Heart left ventricle (tissue), 16 donors: Measurements from ENCODE around the gene UVSSA. TPM values are rescaled to one million over a fixed set of nuclear protein-coding genes. Genes with fewer than 3 reads are reported as not detected.

Source experiments
- ATAC-seq, 4 donors: fragments of 200-7000 bp; cut with Tn5 transposase; one replicate each; pipeline ENCODE4 v1.9.1; 2020 to 2022; ENCODE audit warnings: moderate library complexity in 4 of 4, mild to moderate bottlenecking in 3 of 4, moderate number of reproducible peaks in 1 of 4
- DNase-seq, 5 donors: peaks; one replicate each; pipeline ENCODE4 v3.0.0-alpha.2; 2020
- H3K27ac ChIP-seq, 12 donors: fragments of 200-600 bp; sonication (generic) in 4 of 12; one replicate each; pipeline versions ENCODE4 v1.5.0 to v1.8.0; 2016 to 2022; ENCODE audit warnings: mild to moderate bottlenecking in 2 of 12
- H3K27me3 ChIP-seq, 9 donors: fragments of 200-600 bp; sonication (generic) in 2 of 9; one replicate each; pipeline versions ENCODE4 v1.5.1 to v1.8.0; 2016 to 2022; ENCODE audit warnings: mild to moderate bottlenecking in 3 of 9
- H3K36me3 ChIP-seq, 9 donors: fragments of 200-600 bp; sonication (generic) in 2 of 9; one replicate each; pipeline versions ENCODE4 v1.5.0 to v1.8.0; 2018 to 2022; ENCODE audit warnings: mild to moderate bottlenecking in 2 of 9
- H3K4me1 ChIP-seq, 12 donors: fragments of 200-600 bp; sonication (generic) in 4 of 12; one replicate each; pipeline versions ENCODE4 v1.5.0 to v1.8.0; 2016 to 2022; ENCODE audit warnings: mild to moderate bottlenecking in 3 of 12
- H3K4me3 ChIP-seq, 12 donors: fragments of 200-600 bp; sonication (generic) in 4 of 12; one replicate each; pipeline versions ENCODE4 v1.5.0 to v1.8.0; 2017 to 2022; ENCODE audit warnings: mild to moderate bottlenecking in 9 of 12, moderate library complexity in 4 of 12
- H3K9me3 ChIP-seq, 12 donors: fragments of 200-600 bp; sonication (generic) in 4 of 12; one replicate each; pipeline versions ENCODE4 v1.5.0 to v1.8.0; 2016 to 2022; ENCODE audit warnings: mild to moderate bottlenecking in 1 of 12
- CTCF ChIP-seq, 12 donors: fragments of 200-600 bp; sonication (generic) in 4 of 12; IDR thresholded peaks; one replicate each; pipeline versions ENCODE4 v1.5.0 to v1.8.0; 2018 to 2022; ENCODE audit warnings: antibody characterized with exemption in 12 of 12, mild to moderate bottlenecking in 5 of 12
- POLR2A ChIP-seq, 2 donors: fragments of 450-650 bp; IDR thresholded peaks; one replicate each; pipeline ENCODE4 v1.6.1; 2017; ENCODE audit warnings: antibody characterized with exemption in 2 of 2, mild to moderate bottlenecking in 2 of 2, moderate library complexity in 2 of 2
- WGBS, 4 donors: extraction: QIAGEN DNeasy Blood & Tissue Kit in 2 of 4; methylation state at CpG; one replicate each; pipeline versions ENCODE4 v1.1.5 to v1.1.7; 2013 to 2018; 5-methylcytosine and 5-hydroxymethylcytosine counted together
- intact Hi-C, 10 donors: fragments of 100-400 bp; cut with DNase I; formaldehyde crosslinking; loops; one replicate each; pipeline versions ENCODE4 v1.11.1 to v1.14.2; 2022
- polyA plus RNA-seq, 2 donors: library from polyadenylated mRNA; stranded (reverse); fragments of 200-250 nt; gene quantifications; one replicate each; pipeline ENCODE4 v1.2.3, GENCODE V29; 2013
- total RNA-seq, 9 donors: library from RNA; depleted of rRNA in 2 of 9; stranded (reverse); fragments of >200 nt in 2 of 9; fragmentation: NEBNext Ultra II Directional in 3 of 9; extraction: Animal tissue kit (Norgen Biotek cat#: 25700) in 3 of 9; gene quantifications; one replicate each; pipeline versions ENCODE4 v1.1.0 to v1.2.4, GENCODE V29; 2016 to 2023
- donor health status: ischemic (EF 13 %, LVEDD 7.1; RV severe dilation, severe dysfunction).
- donor health status: healthy with polysubstance abuse.
- donor health status: DM: no; HTN: yes; CAD: no.
- donor health status: DM: no; HTN: no; CAD: no.
- donor health status: ischemic (EF 25% LVEDD 6.9; RV normal size, moderate dysfunction).
- donor health status: ischemic (EF 25% LVEDD 5.7; RV mildly dilated, moderate dysfunction).
- donor health status: healthy.
- donor health status: DM: yes; HTN: yes; CAD: no.
- donor health status: ischemic (EF 35%, LVEDD 5.7; RV mildly dilated, moderate dysfunction).
- donor health status: nonischemic (EF 11% LVEDD 7.7; RV severe dilation, severe dysfunction).
- donor health status: DM: yes; HTN: yes; CAD: no.
- donor health status: PGD.
- donor health status: ischemic (EF 29% LVEDD 5.4; RV normal size, mild dysfunction).
- donor health status: nonischemic (EF 23%, LVEDD 6.1; RV moderate dilation, normal function).

UVSSA gene
- total and polyA plus RNA-seq, 11 donors, result 4.7 to 14.2 (median 6.7) TPM

- intact Hi-C loops, result loop anchor here in 1 of 10 donors (5.0 kb wide), 1 partner anchor 46 kb away; no protein-coding TSS in a partner anchor
- peak in 1 of 4 donors; percentile 22 for ATAC-seq
- Histone ChIP-seq H3K4me3 (no peak overlapping the region), H3K9me3 (no peaks in the 10 kb centered on the region), H3K36me3 (peaks cover 3 to 74% (median 70%) of the 10 kb centered on the region in 9 donors), H3K27me3 (no peaks in the 10 kb centered on the region), H3K4me1 (no peaks in the 10 kb centered on the region), H3K27ac (no peak overlapping the region)
- no peak for TF ChIP-seq CTCF (IDR thresholded peaks at IDR 0.05)
- TF ChIP-seq POLR2A (IDR thresholded peaks at IDR 0.05), result no peak
- WGBS, 4 donors, result 92 to 96% (median 94%) methylated on average over 11 to 41 of the region's 41 CpGs
- DNase-seq, result peak in 2 of 5 donors; percentile 21 to 51
Measured at GRCh38 chr4:1337951-1338751, 8.9 kb upstream of the UVSSA start.

- TF ChIP-seq POLR2A (IDR thresholded peaks at IDR 0.05) (no peak), CTCF (IDR thresholded peaks at IDR 0.05) (no peak)
- no peaks in the 10 kb centered on the region for H3K9me3 ChIP-seq
- no peaks in the 10 kb centered on the region for H3K27me3 ChIP-seq
- H3K36me3 ChIP-seq, result peaks cover 3 to 71% (median 67%) of the 10 kb centered on the region in 9 donors
- 95 to 96% (median 96%) methylated on average over 34 to 38 of the region's 38 CpGs for WGBS, 4 donors
- H3K4me1 ChIP-seq, result no peaks in the 10 kb centered on the region
- intact Hi-C loops, result loop anchor here in 1 of 10 donors (5.0 kb wide), 1 partner anchor 47 kb away; no protein-coding TSS in a partner anchor
- DNase-seq, result peak in 2 of 5 donors; percentile 18 to 29
- H3K4me3 ChIP-seq, result no peak overlapping the region
- ATAC-seq, result no peak
- H3K27ac ChIP-seq, result no peak overlapping the region
Measured at GRCh38 chr4:1338752-1339414, 8.1 kb upstream of the UVSSA start.

- Histone ChIP-seq H3K9me3 (no peaks in the 10 kb centered on the region), H3K27me3 (no peaks in the 10 kb centered on the region), H3K36me3 (peaks cover 3 to 66% (median 62%) of the 10 kb centered on the region in 9 donors), H3K4me1 (no peaks in the 10 kb centered on the region), H3K27ac (no peak overlapping the region), H3K4me3 (no peak overlapping the region)
- 96 to 97% (median 97%) methylated on average over 38 of the region's 38 CpGs for WGBS, 4 donors
- TF ChIP-seq CTCF (IDR thresholded peaks at IDR 0.05) (no peak), POLR2A (IDR thresholded peaks at IDR 0.05) (no peak)
- peak in 3 of 5 donors; percentile 6 to 61 (median 10) for DNase-seq
- no peak for ATAC-seq
- intact Hi-C loops, result loop anchor here in 1 of 10 donors (5.0 kb wide), 1 partner anchor 47 kb away; no protein-coding TSS in a partner anchor
Measured at GRCh38 chr4:1339489-1339888, 7.5 kb upstream of the UVSSA start.
